NCI-H1694 (cell line): ENCODE measurements around the gene CDCA5.

ENCODE experiments used
- DNase-seq: peaks from one replicate; lab custom pipeline; 2025; lab: John Stamatoyannopoulos, UW

The CDCA5 gene, protein sequence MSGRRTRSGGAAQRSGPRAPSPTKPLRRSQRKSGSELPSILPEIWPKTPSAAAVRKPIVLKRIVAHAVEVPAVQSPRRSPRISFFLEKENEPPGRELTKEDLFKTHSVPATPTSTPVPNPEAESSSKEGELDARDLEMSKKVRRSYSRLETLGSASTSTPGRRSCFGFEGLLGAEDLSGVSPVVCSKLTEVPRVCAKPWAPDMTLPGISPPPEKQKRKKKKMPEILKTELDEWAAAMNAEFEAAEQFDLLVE

DNA sequence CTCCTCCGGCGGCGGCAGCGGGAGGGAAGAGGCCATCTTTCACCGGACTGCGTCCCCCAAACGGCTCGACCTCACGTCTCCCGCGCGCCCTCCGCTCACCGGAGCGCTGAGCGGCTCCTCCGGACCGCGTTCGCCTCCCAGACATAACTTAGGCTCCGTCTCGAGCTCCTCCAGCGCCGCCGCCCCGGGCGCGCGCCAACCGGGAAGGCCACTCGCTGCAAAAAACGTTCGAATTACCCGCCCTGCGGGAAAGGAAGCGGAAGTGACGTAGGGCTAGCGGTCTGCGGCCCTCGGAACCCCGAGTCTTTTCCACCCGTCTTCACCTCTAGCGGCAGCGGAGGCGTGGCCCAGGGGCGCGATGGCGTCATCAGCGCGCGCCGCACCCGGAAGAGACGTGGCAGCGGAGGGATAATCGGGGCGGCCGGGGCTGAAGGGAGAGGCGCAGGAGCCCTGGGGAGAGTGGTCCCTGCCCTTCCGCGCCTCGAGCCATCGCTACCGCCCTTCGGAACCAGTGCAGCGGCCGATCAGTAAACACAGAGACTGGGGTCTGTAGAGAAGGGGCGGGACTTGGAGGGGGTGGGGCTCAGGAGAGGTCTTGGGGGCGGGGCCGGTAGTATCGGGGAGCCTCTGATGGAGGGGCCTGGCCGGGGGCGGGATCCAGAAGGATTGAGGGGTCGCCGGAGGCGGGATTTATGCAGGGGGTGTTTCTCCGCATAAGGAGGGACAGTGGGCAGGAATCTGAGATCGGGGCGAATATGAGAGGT lies at the start of gene CDCA5, which contains the start of gene ZFPL1:
Gene CDCA5 (minus strand): TSS at position 207 of the 764 bp plus-strand sequence. CDS start 62 bp downstream, at position 145.
Gene ZFPL1 (plus strand): TSS at position 389 of the 764 bp plus-strand sequence. CDS start 477 bp downstream, outside the sequence.
- peak; percentile 91 for DNase-seq

DNA sequence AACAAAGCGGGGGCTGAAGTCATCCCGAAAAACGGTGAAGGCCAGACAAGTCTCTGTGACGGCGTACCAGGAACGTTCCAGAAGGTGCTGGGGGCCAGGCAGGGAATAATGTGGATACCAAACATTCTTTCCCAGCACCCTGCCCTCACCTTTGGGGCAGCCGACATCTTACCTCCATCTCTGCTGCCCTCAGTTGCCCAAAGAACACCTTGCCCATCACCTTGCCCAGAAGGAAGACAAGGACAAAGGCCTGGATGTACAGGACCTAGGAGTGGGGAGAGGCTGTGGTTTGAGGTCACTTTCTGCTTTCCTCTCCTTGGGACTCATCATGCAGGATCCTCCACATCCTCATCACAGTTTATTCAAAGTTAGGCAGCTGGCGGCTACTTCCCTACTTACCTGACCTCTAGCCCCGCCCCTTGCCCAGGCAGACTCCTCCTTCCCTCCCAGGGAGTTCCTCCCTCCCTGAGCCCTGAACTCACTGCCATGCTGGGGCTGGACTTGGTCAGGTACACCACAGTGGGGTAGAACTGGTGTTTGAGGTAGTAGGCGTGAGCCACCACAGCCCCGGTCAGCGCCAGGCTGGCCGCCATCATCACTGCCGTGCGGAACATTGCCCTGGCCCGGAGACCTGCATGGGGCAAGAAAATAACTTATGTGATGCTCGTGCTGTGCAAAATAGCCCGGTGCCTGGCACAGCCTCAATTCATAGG lies 49.3 kb upstream of the CDCA5 start:
- no peak for DNase-seq

DNA sequence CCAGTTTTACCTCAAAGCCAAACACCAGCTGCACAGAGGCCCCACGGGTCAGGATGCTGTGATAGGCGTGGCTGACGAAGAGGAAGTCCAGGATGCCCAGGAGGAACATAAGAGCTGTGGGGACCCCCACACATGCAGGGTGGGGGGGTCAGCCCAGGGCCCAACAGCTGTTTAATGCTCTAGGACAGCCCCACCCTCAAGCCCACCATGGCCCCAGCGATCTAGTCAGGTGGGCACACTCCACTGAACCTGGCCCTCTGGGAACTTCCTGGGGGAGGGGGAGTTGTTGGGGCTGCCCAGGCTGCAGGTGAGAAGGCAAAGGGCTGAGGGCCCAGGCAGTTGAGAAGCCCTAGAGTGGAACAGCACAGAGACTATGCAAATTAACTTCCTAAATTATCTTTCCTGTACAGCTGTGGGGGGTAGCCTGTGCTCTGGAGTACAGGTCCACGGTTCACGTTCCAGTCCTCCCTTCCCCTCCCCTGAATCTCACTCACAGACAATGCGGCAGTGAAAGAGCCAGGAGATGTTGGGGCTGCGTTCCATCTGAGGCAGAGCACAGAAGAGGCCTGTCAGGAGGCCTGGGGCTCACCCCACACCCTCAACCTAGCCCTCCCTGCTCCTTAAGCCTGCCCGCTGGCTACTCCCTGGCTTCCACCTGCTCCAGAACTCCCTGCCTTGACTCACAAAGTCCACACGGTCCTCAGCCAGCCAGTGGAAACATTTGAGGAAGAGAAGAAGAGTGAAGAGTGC lies 48.6 kb upstream of the CDCA5 start:
- DNase-seq, result no peak

DNA sequence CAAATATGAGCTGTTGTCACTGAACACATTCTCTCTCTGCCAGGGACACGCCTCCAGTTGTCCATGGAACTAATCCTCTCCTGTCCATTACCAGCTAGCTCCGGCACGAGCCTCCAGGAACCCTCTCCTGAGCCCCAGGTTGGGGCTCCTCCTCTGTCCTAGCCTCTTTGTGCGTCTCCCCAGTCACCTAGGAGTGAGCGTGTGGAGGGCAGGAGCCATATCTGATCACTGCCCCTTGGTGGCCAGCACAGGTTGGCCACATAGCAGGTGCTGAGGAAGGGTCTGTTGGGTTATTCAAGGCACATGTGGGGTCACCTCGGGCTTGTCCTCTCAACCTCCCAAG lies 48.0 kb upstream of the CDCA5 start:
- DNase-seq, result no peak

DNA sequence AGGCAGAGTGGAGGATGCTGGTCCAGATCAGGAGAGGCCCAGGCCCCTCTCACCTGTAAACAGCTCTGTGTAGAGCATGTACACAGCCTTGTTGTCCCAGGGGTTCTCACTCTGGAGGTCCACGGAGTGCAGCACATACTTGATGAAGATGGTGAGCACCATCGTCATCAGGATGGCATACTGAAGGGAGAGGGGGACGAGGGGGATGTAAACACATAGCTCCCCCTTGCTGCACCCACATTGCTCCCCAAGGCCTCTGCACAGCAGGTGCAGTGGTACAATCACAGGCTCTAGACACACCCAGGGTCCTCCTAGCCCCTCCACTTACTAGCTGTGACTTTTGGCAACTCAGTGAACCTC lies 47.6 kb upstream of the CDCA5 start:
- DNase-seq, result no peak

DNA sequence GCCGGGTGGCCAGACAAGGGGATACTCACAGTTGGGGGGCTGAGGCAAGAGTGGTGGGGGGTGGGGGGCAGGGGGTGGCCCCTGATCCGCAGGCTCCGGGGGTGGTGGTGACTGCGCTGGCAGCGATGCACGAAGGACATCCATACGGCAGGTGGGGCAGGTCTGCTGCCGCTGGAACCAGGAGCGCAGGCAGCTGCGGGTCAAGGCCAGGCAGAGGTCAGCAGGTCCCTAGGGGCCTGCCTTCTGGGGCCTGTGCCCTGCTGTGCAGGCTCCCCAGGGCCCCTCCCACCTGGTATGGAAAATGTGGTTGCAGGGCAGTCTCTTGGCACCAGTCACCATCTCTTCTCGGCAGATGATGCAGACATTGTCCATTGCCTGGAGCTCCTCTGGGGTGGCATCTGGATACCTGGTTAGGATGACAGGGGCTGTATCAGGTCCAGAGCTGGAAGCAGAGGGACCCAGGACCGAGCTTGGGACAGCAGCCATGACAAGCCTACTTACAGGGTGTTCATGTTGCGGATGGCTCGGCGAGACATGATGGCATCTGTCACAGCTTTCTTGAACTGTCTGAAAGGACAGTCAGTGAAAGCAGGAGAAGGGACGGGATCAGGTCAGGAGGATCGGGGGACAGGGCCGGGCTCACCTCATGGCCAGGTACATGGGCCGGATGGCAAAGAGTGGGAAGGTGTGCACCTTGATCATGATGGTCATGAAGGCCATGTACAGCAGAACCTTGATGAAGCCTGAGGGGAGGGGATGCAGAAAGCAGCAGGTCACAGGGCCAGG lies 47.0 kb upstream of the CDCA5 start:
- no peak for DNase-seq

DNA sequence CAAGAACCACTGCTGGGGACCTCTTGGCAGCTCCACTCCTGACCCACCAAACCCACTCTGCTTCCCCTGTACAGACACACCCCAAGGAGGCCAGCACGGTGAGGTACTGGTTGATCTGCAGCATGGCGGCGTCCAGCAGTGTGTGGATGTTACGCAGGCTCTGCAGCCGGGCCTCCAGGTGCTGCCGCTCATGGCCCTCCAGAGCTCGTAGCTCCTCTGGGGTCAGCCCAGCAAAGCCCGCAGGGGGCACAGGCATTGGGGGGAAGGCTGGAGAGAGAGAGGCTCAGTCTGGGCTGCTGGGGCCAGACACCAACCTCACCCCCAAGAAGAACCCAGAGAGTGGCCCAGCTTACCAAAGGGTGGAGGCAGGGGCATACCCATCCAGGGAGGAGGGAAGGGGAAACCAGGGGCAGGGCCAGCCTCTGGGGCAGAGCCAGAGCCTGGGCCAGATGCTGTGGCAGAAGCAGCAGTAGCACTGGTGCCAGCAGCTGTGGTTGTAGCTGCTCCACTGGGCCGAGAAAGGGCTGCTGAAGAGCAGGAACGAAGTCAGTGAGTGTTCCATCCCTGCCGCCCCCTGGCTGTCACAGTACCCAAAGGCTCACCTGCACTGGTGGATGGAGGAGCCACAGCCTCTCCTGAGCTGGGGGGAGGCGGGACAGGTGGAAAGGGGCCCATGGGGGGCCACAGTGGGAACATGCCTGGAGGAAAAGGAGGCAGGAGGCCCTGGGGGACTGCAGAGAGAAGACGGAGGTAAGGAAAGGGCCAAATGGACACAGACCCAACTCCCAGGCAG lies 46.0 kb upstream of the CDCA5 start:
- no peak for DNase-seq

DNA sequence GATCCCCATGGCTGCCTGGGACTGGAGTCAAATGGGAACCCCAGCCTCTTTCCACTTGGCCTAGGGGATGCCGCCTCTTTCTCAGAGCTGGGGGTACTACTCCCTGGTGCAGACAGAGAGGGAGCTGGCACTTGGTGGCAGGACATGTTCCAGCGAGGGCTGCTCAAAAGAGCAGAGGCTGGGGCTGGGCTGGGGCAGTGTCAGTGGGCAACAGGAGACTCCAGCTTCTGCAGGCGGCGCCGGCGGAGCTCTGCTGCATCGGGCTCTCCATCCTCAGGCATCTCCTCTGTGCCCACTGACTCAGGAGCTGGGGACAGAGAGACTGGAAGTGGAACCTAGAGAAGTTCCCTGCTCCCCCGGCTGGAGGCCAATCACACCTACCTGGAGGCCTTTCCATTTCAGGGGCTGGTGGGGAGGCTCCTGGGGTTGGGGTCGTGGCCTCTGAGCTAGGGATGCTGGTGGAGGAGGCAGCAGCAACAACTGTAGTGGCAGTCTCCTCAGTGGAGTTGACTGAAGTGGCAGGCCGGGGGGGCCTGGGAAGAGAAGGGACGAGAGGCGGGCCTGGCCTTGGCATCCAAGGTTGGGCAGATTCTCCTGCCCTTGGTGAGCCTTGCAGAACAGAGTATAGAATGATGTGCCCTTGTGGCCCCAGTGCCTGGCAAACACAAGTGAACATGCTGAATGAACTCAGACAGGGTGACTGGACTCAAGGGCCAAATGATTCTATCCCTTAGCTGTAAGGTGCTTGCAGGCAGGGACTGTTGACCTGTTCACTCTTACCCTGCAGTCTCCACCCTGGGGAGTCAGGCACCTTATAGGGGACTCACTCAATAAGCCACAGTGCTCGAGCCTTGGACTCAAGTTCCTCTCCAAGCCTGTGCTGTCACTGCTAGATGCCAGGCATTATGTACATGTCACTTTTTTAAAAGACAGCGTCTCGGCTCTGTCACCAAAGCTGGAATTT lies 44.6 kb upstream of the CDCA5 start:
- no peak for DNase-seq

DNA sequence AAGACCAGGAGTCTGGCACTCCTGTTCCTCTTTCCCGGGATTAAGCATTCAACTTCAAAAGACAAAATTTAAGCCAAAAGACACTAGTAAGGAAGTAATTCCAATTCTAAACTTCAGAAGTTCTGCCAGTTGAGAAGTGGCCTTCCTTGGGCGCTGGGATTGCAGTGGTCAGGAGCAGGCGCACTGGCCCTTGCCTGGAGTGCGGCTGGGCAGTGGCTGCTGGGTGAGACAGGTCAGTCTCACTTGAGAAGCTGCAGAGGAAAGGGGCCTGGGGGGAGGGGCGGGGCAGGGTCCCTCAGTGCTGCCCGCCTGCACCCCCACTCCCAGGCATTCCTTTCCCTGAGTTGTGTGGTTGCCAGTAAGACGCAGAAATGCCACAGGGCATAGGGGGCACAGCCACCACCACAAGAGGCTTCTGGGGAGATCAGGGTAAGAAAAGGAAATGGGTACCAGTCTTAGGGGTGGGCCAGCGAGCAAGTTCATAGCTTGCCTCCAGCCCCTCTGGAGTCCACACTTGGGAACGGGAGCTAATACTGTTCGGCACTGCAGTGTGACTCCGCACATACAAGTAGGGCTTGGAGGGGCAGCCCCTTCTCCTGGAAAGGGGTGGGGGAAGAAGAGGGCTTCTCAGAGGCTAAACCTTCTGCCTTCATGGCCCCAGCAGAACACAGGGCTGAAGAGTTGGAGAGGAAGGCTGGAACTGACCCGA lies 43.8 kb upstream of the CDCA5 start:
- no peak for DNase-seq

DNA sequence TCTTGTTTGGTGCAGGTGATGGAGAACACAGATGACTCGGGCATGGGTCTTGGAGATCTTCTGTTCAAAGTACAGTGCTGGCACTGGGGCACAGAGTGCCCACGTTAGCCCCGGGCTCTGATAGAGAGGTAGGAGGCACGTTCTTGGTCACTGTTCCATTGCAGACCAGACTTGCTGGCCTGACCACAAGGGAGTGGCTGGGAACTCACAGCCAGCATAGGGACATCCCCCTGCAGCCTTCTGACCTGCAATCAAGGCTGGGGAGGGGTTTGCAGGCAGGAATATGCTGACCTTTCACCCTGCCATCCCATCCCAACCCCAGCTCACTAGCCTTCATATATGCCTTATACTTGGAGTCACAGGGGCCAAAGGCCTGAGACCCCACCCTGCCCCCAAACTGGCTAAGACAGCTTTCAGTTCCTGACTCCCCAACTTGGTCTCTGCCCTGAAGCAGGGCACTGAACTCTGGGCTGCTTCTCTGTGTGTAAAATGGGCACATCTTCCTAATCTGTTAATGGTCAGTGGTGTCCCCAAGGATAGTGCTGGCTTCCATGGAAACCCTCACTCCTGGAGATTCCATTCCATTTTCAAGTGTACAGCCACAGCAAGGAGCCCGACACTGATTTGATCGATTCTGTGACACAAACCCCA lies 42.9 kb upstream of the CDCA5 start:
- no peak for DNase-seq

DNA sequence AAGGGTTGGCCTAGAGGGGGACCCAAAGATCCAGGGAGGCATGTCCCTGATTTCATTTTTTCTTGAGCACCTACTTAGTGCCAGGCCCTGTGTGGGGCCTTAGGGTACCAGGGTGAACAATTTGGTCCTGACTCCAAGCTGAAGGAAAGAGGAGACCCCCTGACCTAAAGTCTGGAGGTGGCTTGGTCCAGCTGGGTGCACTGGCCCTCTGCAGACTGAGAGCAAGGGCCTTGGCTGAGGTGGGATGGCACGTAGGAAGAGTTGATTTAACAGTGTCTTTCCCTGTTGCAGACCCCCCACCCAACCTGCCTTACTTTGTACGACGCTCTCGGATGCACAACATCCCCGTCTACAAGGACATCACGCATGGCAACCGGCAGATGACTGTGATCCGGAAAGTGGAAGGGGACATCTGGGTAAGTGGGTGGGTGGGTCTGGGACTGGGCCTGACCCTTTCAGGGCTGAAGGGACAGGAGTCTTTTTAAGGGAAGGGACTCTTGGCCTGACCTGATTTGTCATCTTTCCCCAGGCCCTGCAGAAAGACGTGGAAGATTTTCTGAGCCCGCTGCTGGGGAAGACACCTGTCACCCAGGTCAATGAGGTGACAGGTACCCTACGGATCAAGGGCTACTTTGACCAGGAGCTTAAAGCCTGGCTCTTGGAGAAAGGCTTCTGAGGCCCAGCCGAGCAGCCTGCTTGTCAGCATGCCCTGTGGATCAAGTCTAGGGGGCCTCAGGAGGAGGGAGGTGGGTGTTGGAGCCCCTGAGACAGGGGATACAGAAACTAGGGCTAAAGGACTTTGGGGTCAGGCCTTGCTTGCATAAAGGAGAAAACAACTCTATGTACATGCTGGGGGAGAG lies 41.6 kb upstream of the CDCA5 start:
- DNase-seq, result no peak

DNA sequence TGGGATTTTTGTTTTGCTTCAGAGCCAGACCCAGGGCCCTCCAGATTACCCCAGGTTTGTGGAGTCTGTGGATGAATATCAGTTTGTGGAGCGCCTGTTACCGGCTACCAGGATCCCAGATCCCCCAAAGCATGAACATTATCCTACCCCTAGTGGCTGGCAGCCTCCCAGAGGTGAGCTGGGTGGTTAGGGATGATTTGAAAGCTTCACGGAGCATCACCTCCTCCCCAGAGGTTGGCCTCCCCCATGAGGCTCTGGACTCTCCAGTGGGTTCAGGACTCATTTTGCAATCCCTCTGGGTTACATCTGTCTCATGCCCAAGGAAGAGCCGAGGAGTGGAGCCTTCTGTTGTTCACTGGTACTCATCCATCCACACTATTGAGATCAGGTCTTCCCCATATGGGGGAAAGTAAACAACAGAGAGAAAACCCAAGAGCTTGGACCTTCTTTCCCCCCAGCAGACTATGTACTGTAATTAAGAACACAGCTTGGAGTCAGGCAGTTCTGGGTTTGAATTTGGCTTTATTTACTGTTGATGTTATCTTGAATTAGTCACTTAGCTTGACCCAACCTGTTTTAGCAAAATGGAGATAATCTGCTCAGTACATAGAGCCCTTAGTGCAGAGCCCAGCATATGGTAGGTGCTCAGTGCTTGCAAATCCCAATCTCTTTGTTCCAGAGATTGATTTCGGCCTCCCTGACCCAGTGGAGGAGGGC lies 40.8 kb upstream of the CDCA5 start:
- DNase-seq, result no peak

DNA sequence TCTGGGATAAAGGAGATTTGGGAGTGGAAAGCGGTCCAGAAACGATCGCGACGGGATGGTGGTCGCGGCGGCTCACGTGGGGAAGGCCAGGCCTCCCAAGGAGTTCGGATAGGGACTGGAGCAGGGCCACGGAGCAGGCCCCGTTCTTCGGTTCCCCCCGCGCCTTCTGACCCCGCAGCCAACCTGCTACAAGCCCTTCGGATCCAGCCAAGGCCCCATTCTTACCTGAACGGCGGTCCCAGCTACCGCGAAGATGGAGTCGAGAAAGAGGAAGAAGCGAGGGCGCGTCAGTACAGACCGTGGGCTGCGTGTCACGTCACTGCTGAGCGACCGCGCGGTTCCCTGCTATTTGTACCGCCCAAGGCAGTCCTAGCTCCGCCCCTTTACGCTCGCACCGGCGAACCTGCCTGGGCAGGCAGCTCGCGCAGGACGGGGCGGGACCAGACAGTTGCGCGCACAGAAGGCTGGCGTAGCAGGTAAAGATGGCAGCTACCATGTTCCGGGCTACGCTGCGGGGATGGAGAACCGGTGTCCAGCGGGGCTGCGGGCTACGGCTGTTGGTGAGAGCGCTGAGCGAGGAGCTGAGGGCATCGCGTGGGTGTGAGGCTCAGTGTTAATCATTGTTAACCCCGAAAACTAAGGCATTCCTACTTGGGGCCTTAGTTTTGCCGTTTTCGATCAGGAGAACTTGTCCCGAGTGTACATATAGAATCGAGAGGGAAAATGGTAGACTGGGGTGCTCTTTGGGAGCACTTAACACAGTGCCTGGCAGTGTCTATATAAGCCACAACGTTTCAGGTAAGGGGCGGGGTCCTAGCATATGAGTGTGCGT lies 38.2 kb upstream of the CDCA5 start, which contains the start of the genes FAU and MRPL49:
Gene FAU (minus strand): TSS at position 270 of the 832 bp plus-strand sequence. CDS start 321 bp downstream, outside the sequence.
Gene MRPL49 (plus strand): TSS at position 457 of the 832 bp plus-strand sequence. CDS start 26 bp downstream, at position 483.
- DNase-seq, result peak; percentile 89

DNA sequence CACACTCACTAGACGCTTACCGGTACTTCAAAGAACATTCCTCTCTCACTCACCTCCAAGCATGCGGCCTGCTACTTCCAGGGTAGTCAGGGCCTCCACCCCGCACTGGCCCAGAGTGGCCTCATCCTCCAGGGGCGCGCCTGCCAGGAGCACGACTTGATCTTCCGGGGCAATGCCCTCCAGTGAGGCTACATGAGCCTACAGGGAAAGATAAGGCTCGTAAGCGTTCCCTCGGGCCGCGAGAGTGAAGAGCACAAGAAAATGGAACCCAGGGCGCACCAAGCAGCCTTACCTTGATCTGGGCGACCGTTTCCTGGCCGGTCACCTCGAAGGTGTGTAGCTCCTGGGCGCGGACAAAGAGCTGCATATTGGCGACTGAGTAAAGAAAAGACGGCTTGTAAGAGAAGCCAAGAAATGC lies 37.6 kb upstream of the CDCA5 start:
- DNase-seq, result no peak

DNA sequence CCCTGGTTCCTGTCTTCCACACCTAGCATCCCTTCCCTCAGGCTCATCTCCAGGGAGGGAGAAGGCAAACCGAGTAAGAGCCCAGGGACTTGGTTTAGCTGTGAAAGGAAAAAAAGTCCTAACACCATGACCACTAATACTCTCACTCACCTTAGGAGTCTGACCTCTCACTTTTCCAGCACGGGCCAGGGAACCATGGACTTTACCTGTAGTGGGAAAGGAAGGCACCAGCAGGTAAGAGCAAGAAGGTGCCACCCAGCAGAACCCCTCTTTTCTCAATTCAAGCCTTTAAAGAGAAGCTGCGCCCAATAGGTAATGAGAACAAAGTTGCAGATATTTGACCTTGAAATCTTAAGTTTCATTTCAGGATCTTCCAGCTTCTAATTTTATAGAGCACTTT lies 37.0 kb upstream of the CDCA5 start:
- no peak for DNase-seq

DNA sequence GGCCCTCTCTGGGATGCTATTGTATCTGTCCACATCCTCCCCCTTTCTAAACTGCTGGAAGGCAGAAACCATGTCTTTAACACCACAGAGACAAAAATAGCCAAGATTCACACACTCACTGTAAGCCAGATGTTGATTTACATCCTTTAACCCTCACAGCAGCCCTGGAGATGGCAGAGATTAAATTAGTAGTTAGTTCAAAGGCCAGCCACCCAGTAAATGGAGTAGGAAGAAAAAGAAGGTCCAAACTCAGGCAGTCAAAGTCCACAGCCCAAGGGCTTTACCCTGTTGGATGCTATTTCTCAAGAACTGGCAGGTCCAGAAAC lies 35.8 kb upstream of the CDCA5 start:
- DNase-seq, result no peak
